HUES64 (cell line): ENCODE results near the gene UMODL1.

ENCODE experiments used
- H3K27ac ChIP-seq: 2 replicates; pipeline ENCODE4 v1.7.0; 2013; ENCODE audit warnings: low read depth, low read length, inconsistent platforms
- H3K27me3 ChIP-seq: 2 replicates; pipeline ENCODE4 v1.6.1; 2013; ENCODE audit warnings: mild to moderate bottlenecking, low read length; ENCODE audit not compliant: insufficient read depth
- H3K36me3 ChIP-seq: 2 replicates; pipeline ENCODE4 v1.6.1; 2013; ENCODE audit warnings: mild to moderate bottlenecking, low read length; ENCODE audit not compliant: insufficient read depth
- H3K4me1 ChIP-seq: 2 replicates; pipeline ENCODE4 v1.6.1; 2013; ENCODE audit warnings: mild to moderate bottlenecking, low read length, moderate library complexity; ENCODE audit not compliant: insufficient read depth
- H3K4me3 ChIP-seq: 2 replicates; pipeline ENCODE4 v1.5.1; 2013; ENCODE audit warnings: mild to moderate bottlenecking, low read length, moderate library complexity
- H3K9ac ChIP-seq: 2 replicates; pipeline ENCODE4 v1.6.1; 2013; ENCODE audit warnings: mild to moderate bottlenecking, low read depth, low read length
- H3K9me3 ChIP-seq: 2 replicates; pipeline ENCODE4 v1.6.1; 2013; ENCODE audit warnings: low read depth, low read length; ENCODE audit not compliant: insufficient read depth
- WGBS: fragments of 150-250, 120-280 bp; methylation state at CpG from one replicate; pipeline ENCODE4 v1.1.7; 2013; ENCODE audit warnings: missing lambda C conversion rate; 5-methylcytosine and 5-hydroxymethylcytosine counted together

UMODL1 gene

DNA sequence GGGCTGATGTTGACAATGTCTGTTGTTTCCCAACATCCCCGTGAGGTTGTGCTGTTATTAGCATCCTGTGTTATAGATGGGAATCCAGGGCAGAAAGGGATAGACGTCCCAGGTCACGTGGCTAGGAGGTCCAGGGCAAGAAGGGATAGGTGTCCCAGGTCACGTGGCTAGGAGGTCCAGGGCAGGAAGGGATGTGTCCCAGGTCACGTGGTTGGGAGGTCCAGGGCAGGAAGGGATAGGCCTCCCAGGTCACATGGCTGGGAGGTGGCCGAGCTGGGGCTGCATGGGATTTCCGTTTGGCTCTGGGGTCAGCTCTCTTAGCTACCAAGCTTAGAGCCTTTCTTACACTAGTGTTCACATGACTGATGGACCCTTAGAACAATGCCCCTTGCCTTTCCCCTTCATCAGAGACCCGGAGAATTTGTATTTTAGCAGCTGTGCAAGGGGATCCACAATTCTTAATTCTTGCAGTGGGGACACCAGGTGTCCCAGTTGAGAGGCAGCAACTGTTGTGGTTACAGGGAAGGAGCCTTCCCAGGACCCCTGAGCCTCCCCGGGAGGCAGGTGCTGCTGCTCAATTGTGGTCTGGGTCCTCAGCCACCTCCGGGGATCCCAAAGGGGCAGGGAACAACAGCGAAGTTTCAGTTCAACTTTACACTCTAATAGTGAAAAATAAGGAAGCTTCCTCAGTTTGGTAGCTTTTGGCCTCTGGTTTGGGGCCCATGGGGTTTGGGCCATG is 69.2 kb downstream of the UMODL1 start:
- no peak overlapping the region for H3K9ac ChIP-seq
- 91% methylated on average over 11 of the region's 11 CpGs for WGBS
- no peak overlapping the region for H3K4me3 ChIP-seq
- H3K36me3 ChIP-seq, result no peaks in the 10 kb centered on the region
- no peak overlapping the region for H3K27ac ChIP-seq
- no peaks in the 10 kb centered on the region for H3K4me1 ChIP-seq
- no peaks in the 10 kb centered on the region for H3K9me3 ChIP-seq
- no peaks in the 10 kb centered on the region for H3K27me3 ChIP-seq

DNA sequence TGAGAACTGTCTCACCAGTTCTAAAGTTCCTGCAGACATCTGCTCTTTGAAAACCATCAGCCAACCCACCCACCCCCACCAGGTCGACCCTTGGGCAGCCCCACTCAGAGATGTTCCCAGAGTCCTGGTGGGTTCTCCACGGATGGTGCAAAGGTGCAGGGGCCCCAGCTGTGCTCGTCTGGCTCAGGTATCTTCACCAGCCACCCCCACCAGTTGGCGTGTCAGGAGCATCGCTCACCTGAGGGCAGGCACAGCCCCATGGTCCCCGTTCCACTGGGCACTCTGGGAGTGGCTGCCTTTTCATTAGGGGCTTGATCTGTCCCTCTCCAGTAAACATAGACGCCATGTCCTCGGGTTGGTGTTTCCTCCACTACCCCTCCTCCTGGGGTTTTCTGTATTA is 70.5 kb downstream of the UMODL1 start:
- Histone ChIP-seq H3K36me3 (no peaks in the 10 kb centered on the region), H3K27ac (no peak overlapping the region), H3K4me3 (no peak overlapping the region), H3K9ac (no peak overlapping the region), H3K9me3 (no peaks in the 10 kb centered on the region), H3K4me1 (no peaks in the 10 kb centered on the region), H3K27me3 (no peaks in the 10 kb centered on the region)
- WGBS, result 91% methylated on average over 8 of the region's 8 CpGs

DNA sequence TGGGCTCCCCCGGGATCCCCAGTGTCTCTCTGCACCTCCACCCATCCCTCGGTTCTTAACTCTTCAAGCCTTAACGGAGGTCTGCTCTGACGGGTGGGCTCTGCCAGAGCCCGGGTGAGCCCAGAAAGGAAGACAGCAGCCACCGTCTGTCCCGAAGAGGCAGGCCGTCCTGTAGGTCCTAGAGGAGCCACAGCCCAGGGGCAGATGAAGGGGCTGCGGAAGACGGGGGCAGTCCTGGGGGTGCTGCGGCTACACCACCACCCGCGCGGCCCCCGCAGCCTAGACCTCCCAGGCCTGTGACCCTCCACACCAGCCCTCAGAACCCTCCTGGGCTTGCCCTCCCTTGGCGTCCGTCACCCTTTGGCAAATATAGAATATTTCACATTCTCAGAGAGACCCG is 71.0 kb downstream of the UMODL1 start:
- Histone ChIP-seq H3K4me3 (no peak overlapping the region), H3K27ac (no peak overlapping the region), H3K9ac (no peak overlapping the region), H3K36me3 (no peaks in the 10 kb centered on the region), H3K9me3 (no peaks in the 10 kb centered on the region), H3K4me1 (no peaks in the 10 kb centered on the region), H3K27me3 (no peaks in the 10 kb centered on the region)
- WGBS, result 92% methylated on average over 18 of the region's 18 CpGs

DNA sequence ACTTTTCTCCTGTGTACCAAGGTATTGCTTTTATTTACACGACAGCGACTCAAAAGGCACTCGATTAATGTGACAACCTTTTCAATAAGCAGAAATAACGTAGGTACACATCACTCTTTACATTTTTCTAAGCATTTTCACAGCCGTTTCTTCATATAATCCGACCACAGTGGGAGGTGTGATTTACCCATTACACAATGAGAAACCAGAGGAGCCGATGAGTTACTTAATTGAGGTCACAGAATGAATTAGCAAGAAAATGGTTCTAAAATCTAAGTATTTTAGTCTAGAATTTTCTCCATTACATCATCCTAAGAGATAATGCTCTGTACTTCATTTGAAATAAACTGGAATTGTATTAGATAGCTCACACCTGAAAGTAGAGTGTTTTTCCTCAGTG is 71.5 kb downstream of the UMODL1 start:
- Histone ChIP-seq H3K27me3 (no peaks in the 10 kb centered on the region), H3K27ac (no peak overlapping the region), H3K9me3 (no peaks in the 10 kb centered on the region), H3K4me1 (no peaks in the 10 kb centered on the region), H3K4me3 (no peak overlapping the region), H3K36me3 (no peaks in the 10 kb centered on the region), H3K9ac (no peak overlapping the region)
- WGBS, result 94% methylated on average over 7 of the region's 7 CpGs

DNA sequence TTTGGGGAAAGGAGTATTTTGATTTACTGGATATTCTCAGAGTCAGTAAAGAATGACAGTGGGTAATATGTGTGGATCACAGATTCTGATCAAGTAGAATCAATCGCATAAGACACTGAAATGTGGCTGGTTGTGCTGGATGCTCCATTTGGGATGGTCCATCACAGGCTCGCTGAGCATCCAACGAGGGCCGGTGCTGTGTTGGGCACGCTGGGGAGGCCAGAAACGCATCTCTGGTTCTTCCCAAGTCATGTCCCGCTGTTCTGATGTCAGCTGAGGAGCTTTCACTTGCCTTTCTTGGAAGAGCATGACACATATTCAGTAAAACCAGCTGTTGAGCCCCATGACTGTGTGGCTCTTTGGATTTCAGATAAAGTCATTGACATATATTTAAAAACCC is 72.0 kb downstream of the UMODL1 start:
- WGBS, result 96% methylated on average over 7 of the region's 7 CpGs
- Histone ChIP-seq H3K9me3 (no peaks in the 10 kb centered on the region), H3K4me3 (no peak overlapping the region)

DNA sequence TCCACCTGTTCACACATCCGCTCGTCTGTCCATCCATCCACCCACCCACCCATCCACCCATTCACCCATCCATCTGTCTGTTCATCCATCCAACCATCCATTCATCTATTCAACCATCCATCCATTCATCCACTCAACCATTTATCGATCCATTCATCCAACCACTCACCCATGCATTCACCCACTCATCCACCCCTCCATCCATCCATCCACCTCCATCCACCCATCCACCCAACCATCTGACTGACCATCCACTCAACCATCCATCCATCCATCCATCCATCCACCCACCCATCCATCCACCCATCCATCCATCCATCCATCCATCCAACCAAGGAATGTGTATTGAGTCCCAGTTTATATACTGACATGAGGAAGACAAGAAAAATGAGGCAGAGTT is 73.1 kb downstream of the UMODL1 start:
- H3K4me3 ChIP-seq, result no peak overlapping the region
- no peaks in the 10 kb centered on the region for H3K4me1 ChIP-seq
- H3K36me3 ChIP-seq, result no peaks in the 10 kb centered on the region
- no peaks in the 10 kb centered on the region for H3K9me3 ChIP-seq
- no peak overlapping the region for H3K9ac ChIP-seq
- no peak overlapping the region for H3K27ac ChIP-seq
- H3K27me3 ChIP-seq, result no peaks in the 10 kb centered on the region
- WGBS, result 93% methylated on average over 3 of the region's 3 CpGs

More for the DNA sequence above, 72.0 kb downstream of the UMODL1 start:
- Histone ChIP-seq H3K4me1 (no peaks in the 10 kb centered on the region), H3K36me3 (no peaks in the 10 kb centered on the region), H3K27ac (no peak overlapping the region), H3K27me3 (no peaks in the 10 kb centered on the region), H3K9ac (no peak overlapping the region)

DNA sequence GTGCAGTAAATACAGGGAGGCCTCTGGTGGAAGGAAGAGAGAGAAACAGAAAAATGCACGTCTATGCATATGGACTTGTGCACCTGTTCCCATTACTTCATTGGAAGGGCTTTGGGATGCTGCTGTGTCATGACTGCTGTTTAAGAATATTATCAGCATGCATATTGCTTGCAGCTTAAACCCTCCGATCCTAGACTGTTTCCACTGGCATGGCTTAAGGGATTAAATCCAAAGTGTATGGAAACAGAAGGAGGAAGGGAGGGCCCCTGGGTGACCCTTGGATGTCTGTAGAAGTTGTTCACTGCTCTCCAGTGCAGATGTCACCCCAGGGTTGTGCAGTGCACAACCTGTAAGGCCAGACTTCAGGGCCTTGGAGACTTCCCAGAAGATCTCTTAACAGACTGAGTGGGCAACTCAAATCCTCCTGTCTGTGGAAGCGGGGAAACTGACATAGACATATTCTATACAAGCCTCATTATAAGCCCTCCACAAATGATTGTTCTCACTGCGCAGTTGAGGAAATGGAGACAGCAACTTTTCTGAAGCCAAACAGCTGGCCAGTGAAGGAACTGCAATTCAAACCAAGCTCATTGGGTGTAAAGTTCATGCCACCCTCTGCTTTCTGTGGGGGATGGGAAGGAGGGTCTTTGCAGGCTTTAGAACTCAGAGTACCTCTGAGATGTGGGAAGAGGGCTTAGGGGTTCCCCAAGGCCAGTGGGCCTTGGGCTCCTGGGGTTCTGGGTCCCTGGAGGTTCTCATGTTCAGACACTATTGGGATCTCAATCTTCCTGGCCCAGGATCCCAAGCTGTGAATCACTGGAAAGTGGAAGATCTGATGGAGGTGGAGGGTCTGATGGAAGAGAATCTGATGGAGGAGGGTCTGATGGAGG is 73.8 kb downstream of the UMODL1 start:
- WGBS, result 95% methylated on average over 4 of the region's 4 CpGs
- Histone ChIP-seq H3K4me3 (no peak overlapping the region), H3K27ac (no peak overlapping the region), H3K9ac (no peak overlapping the region), H3K36me3 (no peaks in the 10 kb centered on the region), H3K9me3 (no peaks in the 10 kb centered on the region), H3K4me1 (no peaks in the 10 kb centered on the region), H3K27me3 (no peaks in the 10 kb centered on the region)

DNA sequence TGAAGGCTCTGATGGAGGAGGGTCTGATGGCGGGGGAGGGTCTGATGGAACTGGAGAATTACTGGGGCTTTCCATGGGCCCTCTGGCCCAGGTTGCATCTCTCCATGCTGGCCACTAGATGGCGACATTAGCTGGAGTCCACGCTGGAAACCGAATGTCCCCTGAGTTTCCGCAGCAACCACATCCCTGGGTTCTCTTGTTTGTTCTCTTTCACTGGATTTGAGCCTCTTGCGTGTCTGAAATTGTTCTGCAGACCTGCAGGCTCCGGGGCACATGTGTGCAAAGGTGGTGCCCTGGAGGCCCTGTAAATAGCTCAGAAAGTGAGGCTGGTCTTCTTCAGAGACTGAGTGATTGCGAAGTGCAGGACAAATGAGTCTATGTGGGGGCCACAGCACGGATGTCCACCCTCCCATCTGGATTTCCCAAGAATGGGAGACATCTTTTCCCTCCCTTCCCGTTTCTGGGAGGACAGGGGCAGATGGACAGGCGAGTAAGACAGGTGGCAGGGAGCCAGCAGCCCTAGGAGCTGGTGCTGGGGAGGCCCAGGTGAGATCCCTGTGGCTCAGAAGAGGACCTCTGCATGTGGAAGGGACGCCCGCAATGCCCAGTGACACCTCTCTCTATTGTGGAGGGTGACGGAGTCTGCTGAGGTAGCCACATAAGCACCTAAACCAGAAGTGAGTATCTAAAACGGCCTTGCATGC is 74.6 kb downstream of the UMODL1 start:
- WGBS, result 48% methylated on average over 15 of the region's 15 CpGs
- Histone ChIP-seq H3K9ac (no peak overlapping the region), H3K36me3 (no peaks in the 10 kb centered on the region), H3K9me3 (no peaks in the 10 kb centered on the region), H3K4me1 (no peaks in the 10 kb centered on the region), H3K4me3 (no peak overlapping the region), H3K27ac (no peak overlapping the region), H3K27me3 (no peaks in the 10 kb centered on the region)

DNA sequence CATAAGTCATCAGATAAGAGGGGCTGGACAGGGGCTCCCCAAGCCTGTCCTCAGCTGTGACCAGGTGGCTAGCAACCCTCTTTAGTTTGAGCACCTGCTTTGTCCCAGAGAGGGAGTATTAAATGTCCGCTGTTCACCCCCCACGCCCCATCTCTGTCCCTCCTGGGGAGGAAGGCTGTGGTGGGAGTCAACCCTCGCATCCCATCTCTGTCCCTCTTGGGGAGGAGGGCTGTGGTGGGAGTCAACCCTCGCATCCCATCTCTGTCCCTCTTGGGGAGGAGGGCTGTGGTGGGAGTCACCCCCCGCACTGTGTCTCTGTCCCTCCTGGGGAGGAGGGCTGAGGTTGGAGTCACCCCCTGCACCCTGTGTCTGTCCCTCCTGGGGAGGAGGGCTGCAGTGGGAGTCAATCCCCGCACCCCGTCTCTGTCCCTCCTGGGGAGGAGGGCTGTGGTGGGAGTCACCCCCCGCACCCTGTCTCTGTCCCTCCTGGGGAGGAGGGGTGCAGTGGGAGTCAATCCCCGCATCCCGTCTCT is 75.2 kb downstream of the UMODL1 start:
- Histone ChIP-seq H3K4me1 (no peaks in the 10 kb centered on the region), H3K27me3 (no peaks in the 10 kb centered on the region), H3K36me3 (no peaks in the 10 kb centered on the region), H3K4me3 (no peak overlapping the region), H3K9ac (no peak overlapping the region), H3K9me3 (no peaks in the 10 kb centered on the region), H3K27ac (no peak overlapping the region)
- 90% methylated on average over 8 of the region's 10 CpGs for WGBS

DNA sequence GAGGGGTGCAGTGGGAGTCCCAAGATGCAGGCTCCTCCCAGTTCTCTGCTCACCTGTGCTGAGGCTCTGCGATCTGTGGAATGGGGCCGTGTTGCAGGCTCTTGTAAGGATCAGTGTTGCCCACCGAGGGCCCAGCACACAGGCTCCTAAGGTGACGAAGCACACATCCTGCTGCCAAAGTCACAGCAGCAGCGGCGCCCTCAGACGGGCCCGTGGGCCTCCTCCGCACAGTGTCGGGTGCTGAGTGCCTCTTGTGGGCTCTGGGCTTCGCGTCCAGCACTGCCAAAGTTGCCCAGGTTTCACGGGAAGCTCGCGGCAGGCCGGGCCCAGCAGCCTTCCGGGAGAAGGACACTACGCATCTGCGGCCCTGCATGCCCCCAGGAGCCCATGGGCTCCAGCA is 75.7 kb downstream of the UMODL1 start:
- H3K9me3 ChIP-seq, result no peaks in the 10 kb centered on the region
- no peak overlapping the region for H3K4me3 ChIP-seq
- H3K27ac ChIP-seq, result no peak overlapping the region
- 89% methylated on average over 19 of the region's 19 CpGs for WGBS
- H3K4me1 ChIP-seq, result no peaks in the 10 kb centered on the region
- H3K36me3 ChIP-seq, result no peaks in the 10 kb centered on the region
- H3K9ac ChIP-seq, result no peak overlapping the region
- no peaks in the 10 kb centered on the region for H3K27me3 ChIP-seq
